Cerebellar cortex (tissue), 1 donor: ENCODE measurements around the gene SST.

Experiments used
- DNase-seq: peaks from one replicate; pipeline ENCODE4 v3.0.0-alpha.2; 2015; ENCODE audit warnings: low spot score

The SST gene

DNA sequence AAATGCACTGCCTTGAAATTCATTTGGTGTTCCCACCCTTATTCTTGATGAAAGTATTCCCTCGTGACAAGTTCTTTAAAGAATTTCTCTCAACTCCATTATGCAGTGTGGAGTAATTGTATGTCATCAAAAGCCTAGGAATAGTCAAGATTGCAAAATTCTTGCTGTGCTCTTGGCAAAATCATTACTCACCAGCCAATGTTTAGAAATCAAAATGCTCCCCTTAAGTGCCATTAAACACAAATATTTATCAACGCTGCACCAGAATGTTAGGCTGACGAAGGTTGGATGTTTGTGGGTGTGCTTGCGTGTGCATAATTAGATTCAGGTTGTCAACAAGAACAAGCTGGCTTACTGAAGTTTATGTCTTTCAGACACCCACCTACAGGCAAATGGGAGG is 40.5 kb downstream of the SST start:
- no peak for DNase-seq

- no peak for DNase-seq
These were observed 42.0 kb downstream of the SST start for GRCh38 chr3:187628169-187628568.

DNA sequence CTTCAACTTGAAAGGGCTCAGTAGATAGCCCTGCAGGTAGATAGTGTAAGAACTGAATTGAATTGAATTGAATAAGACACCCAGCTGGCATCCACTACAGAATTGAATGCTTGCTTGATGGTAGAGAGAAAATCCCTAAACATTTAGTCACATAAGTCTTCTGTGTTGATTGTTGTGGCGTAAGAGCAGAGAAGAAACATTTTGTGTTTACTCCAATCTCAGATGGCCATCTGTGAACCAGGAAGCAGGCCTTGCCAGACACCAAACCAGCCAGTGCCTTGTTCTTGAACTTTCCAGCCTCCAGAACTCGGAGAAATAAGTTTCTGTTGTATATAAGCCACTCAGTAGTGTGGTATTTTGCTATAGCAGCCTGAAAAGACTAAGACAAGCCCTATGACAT is 43.6 kb downstream of the SST start:
- DNase-seq: no peak

DNA sequence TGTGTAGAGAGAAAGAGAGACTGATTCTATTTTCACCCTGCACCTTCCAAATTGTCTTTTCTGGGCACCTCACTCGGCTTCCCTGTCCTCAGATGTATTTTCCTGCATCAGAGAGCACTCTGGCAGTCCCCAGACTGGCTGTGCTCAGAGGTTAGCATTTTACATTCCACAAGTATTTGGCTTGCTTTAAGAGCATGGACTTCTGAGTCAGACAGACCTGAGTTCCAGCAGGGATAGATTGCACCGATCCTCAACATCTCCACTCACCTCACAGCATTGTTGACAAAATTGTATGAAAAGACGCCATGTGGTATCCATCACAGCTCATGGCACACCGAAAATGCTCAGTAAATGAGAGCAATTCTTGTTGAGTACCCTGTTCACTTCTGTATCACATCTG is 45.6 kb downstream of the SST start:
- no peak for DNase-seq

DNA sequence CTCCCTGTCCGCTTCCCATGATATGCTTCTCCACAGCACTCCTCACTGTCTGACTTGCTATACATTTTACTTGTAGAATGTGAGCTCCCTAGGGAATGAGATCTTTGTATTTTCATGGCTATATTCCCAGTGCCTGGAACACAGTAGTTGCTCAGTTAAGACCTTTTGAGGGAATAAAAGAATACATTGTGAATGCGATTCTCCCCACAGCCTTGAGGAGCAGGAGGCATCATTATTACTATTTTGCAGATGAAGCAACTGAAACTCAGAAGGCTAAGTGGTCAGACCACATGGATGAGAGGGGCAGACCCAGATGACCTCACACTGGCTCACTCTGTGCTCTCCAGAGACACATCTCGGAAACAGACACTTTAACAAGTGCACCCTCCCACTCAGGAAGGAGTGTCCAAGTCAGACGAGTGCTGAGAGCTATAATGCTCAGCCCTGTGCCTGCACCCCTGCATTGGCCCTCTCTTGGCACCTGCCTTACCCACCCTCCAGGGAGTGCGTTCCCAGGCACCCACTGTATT is 46.8 kb downstream of the SST start:
- no peak for DNase-seq

DNA sequence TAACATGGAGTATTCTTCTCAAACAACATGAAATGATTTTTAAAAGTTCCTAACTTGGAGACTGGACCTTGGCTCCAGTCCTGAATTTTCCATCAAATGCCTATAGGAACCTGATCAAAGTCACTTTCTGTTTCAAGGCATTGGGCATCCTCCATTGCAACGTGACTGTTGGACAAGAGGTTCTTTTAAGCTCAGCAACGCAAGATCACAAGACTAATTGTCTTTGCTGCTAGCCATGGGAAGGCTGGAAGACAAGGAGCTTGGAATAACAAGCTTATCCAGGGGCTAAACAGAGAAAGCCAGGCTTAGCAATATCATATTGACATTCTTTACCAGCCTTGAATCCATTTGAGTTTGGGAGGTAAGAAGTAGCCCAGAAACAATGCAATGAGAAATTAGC is 48.3 kb downstream of the SST start:
- DNase-seq: no peak

GRCh38 chr3:187619461-187619860 is 50.7 kb downstream of the SST start:
- DNase-seq: no peak
